ENCODE data around the gene QARS1. TPM values are rescaled to one million over a fixed set of nuclear protein-coding genes. Genes with fewer than 3 reads are reported as not detected.

The QARS1 gene
- total and polyA plus RNA-seq, 2 of the 13 experiments (the other 11 are each of a cell fraction or from before 2014, with no cell fraction given): 307 to 327 TPM

DNA sequence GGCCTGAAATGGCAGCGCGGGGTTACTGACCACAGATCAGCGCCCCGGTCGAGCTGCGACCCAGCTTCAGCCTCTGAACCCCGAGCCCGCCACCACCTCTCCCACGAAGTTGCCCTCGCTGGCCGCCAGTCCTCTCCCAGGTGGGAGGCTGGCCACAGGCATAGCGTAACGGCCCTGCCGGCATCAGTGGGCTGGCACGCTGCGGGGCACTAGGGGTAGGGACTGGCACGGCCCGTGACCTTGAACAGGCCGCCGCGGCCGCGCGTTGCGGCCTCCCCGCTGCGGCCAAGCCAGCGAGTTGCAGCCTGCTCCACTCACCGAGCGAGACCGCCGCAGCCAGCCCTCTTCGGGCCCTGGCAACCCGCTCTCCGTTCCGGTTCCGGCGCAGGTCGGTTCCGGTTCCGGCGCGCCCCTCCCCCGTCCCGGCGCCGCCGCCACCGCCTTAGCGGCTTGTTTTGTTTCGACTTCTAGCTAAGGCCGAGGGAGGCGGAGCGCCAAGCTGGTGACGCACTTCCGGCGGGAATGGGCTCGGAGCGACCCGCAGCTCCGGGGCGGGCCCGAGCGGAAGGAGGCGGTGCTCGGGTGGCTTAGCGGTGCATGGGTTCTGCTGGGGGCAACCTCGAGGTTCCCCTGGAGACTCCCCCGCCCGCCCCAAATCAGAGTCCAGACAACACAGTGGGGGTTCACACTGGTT is 16.0 kb upstream of the QARS1 start, which contains the start of gene USP19 (continued):
- TF ChIP-seq, protein P1, sequence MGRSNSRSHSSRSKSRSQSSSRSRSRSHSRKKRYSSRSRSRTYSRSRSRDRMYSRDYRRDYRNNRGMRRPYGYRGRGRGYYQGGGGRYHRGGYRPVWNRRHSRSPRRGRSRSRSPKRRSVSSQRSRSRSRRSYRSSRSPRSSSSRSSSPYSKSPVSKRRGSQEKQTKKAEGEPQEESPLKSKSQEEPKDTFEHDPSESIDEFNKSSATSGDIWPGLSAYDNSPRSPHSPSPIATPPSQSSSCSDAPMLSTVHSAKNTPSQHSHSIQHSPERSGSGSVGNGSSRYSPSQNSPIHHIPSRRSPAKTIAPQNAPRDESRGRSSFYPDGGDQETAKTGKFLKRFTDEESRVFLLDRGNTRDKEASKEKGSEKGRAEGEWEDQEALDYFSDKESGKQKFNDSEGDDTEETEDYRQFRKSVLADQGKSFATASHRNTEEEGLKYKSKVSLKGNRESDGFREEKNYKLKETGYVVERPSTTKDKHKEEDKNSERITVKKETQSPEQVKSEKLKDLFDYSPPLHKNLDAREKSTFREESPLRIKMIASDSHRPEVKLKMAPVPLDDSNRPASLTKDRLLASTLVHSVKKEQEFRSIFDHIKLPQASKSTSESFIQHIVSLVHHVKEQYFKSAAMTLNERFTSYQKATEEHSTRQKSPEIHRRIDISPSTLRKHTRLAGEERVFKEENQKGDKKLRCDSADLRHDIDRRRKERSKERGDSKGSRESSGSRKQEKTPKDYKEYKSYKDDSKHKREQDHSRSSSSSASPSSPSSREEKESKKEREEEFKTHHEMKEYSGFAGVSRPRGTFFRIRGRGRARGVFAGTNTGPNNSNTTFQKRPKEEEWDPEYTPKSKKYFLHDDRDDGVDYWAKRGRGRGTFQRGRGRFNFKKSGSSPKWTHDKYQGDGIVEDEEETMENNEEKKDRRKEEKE (IDR thresholded peaks at IDR 0.05): no peak
- TF ChIP-seq, protein P2, sequence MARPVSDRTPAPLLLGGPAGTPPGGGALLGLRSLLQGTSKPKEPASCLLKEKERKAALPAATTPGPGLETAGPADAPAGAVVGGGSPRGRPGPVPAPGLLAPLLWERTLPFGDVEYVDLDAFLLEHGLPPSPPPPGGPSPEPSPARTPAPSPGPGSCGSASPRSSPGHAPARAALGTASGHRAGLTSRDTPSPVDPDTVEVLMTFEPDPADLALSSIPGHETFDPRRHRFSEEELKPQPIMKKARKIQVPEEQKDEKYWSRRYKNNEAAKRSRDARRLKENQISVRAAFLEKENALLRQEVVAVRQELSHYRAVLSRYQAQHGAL (CRISPR knock-in tag; IDR thresholded peaks at IDR 0.05; ENCODE audit: not compliant biosample characterization): no peak
- TF ChIP-seq, protein P3, sequence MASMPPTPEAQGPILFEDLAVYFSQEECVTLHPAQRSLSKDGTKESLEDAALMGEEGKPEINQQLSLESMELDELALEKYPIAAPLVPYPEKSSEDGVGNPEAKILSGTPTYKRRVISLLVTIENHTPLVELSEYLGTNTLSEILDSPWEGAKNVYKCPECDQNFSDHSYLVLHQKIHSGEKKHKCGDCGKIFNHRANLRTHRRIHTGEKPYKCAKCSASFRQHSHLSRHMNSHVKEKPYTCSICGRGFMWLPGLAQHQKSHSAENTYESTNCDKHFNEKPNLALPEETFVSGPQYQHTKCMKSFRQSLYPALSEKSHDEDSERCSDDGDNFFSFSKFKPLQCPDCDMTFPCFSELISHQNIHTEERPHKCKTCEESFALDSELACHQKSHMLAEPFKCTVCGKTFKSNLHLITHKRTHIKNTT (CRISPR knock-in tag; IDR thresholded peaks at IDR 0.05): no peak
- TF ChIP-seq ZNF20 (CRISPR knock-in tag; IDR thresholded peaks at IDR 0.05): no peak
- TF ChIP-seq, protein P4, sequence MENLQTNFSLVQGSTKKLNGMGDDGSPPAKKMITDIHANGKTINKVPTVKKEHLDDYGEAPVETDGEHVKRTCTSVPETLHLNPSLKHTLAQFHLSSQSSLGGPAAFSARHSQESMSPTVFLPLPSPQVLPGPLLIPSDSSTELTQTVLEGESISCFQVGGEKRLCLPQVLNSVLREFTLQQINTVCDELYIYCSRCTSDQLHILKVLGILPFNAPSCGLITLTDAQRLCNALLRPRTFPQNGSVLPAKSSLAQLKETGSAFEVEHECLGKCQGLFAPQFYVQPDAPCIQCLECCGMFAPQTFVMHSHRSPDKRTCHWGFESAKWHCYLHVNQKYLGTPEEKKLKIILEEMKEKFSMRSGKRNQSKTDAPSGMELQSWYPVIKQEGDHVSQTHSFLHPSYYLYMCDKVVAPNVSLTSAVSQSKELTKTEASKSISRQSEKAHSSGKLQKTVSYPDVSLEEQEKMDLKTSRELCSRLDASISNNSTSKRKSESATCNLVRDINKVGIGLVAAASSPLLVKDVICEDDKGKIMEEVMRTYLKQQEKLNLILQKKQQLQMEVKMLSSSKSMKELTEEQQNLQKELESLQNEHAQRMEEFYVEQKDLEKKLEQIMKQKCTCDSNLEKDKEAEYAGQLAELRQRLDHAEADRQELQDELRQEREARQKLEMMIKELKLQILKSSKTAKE (CRISPR knock-in tag; IDR thresholded peaks at IDR 0.05; ENCODE audit: borderline replicate concordance): no peak
- no peak for TF ChIP-seq GPN1 (CRISPR knock-in tag; IDR thresholded peaks at IDR 0.05; ENCODE audit: borderline replicate concordance)
- no peak for TF ChIP-seq SUZ12 (IDR thresholded peaks at IDR 0.05; ENCODE audit: low read depth, low read length)
- TF ChIP-seq, protein P5, sequence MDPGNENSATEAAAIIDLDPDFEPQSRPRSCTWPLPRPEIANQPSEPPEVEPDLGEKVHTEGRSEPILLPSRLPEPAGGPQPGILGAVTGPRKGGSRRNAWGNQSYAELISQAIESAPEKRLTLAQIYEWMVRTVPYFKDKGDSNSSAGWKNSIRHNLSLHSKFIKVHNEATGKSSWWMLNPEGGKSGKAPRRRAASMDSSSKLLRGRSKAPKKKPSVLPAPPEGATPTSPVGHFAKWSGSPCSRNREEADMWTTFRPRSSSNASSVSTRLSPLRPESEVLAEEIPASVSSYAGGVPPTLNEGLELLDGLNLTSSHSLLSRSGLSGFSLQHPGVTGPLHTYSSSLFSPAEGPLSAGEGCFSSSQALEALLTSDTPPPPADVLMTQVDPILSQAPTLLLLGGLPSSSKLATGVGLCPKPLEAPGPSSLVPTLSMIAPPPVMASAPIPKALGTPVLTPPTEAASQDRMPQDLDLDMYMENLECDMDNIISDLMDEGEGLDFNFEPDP (CRISPR knock-in tag; conservative IDR thresholded peaks at IDR 0.05): no peak
- TF ChIP-seq GABPB1 (CRISPR knock-in tag; IDR thresholded peaks at IDR 0.05): peak; percentile 99
- peak; percentile 27; the same call in 1 of the 2 replicates for TF ChIP-seq CEBPG (CRISPR knock-in tag; IDR thresholded peaks at IDR 0.05)
- TF ChIP-seq DPF2 (CRISPR knock-in tag; IDR thresholded peaks at IDR 0.05; ENCODE audit: borderline replicate concordance, low read depth): no peak
- TF ChIP-seq, protein P6, sequence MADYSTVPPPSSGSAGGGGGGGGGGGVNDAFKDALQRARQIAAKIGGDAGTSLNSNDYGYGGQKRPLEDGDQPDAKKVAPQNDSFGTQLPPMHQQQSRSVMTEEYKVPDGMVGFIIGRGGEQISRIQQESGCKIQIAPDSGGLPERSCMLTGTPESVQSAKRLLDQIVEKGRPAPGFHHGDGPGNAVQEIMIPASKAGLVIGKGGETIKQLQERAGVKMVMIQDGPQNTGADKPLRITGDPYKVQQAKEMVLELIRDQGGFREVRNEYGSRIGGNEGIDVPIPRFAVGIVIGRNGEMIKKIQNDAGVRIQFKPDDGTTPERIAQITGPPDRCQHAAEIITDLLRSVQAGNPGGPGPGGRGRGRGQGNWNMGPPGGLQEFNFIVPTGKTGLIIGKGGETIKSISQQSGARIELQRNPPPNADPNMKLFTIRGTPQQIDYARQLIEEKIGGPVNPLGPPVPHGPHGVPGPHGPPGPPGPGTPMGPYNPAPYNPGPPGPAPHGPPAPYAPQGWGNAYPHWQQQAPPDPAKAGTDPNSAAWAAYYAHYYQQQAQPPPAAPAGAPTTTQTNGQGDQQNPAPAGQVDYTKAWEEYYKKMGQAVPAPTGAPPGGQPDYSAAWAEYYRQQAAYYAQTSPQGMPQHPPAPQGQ (CRISPR knock-in tag; IDR thresholded peaks at IDR 0.05; ENCODE audit: borderline replicate concordance): no peak
- TF ChIP-seq, protein P7, sequence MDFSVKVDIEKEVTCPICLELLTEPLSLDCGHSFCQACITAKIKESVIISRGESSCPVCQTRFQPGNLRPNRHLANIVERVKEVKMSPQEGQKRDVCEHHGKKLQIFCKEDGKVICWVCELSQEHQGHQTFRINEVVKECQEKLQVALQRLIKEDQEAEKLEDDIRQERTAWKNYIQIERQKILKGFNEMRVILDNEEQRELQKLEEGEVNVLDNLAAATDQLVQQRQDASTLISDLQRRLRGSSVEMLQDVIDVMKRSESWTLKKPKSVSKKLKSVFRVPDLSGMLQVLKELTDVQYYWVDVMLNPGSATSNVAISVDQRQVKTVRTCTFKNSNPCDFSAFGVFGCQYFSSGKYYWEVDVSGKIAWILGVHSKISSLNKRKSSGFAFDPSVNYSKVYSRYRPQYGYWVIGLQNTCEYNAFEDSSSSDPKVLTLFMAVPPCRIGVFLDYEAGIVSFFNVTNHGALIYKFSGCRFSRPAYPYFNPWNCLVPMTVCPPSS (IDR thresholded peaks at IDR 0.05): no peak
- peak; percentile 81; the same call in 1 of the 2 replicates for TF ChIP-seq ZSCAN21 (CRISPR knock-in tag; IDR thresholded peaks at IDR 0.05; ENCODE audit: borderline replicate concordance)
- no peak for TF ChIP-seq ZNF615 (CRISPR knock-in tag; IDR thresholded peaks at IDR 0.05; ENCODE audit: borderline replicate concordance)
- no peak for TF ChIP-seq ATF7 (IDR thresholded peaks at IDR 0.05)
- no peak for TF ChIP-seq ATF7 (CRISPR knock-in tag; IDR thresholded peaks at IDR 0.05)
